ENCODE data around the gene CITED4. TPM values are rescaled to one million over a fixed set of nuclear protein-coding genes. Genes with fewer than 3 reads are reported as not detected.

Gene CITED4
- total and polyA plus RNA-seq, 2 donors (not counting 3 experiments of a cell fraction or from before 2014, with no cell fraction given), result 3.8 to 11.3 TPM

DNA sequence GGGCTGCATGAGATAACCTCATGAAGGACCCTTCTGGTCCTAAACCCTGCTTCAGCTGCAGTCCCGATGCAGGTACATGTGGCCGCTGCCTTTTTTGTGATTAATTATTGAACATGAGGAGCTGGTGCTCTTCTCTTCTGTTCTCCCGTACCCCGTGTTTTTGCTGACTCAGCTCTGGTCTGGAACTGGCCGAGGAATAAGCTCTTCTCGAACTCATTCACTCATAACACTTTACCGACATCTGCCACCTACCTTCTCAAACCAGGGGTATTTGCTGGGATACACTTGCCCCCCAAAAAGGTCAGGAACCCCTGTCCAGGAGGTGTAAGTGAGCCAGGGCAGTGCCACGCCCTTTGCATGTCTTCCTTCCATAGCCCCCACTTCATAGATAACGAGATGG lies 46.7 kb downstream of the CITED4 start:
- dilution Hi-C loops (cut with MboI; ENCODE audit: extremely low pct_ligation_motif_present, low sequenced_read_pairs), result no loop called here
- Histone ChIP-seq H2AFZ (ENCODE audit: low read depth, low read length) (no peak overlapping the region), H3K4me2 (ENCODE audit: insufficient read depth, low read length) (no peak overlapping the region), H3K9me3 (replicated peaks; ENCODE audit: control insufficient read depth, insufficient read depth, low read length) (no peaks in the 10 kb centered on the region), H3K4me1 (ENCODE audit: control insufficient read depth, extremely low read depth, insufficient read depth, low read length) (peaks cover 2% of the 10 kb centered on the region), H3K79me2 (ENCODE audit: control insufficient read depth, insufficient read depth, low read length) (no peaks in the 10 kb centered on the region), H3K36me3 (ENCODE audit: control insufficient read depth in 2 of 2, extremely low read depth in 1 of 2, insufficient read depth in 2 of 2, low read length in 2 of 2) (no peaks in the 10 kb centered on the region), H3K4me3 (replicated peaks in 1 of 3; ENCODE audit: insufficient read depth in 1 of 3, low read depth in 1 of 3, low read length in 3 of 3) (no peak overlapping the region), H4K20me1 (replicated peaks; ENCODE audit: control insufficient read depth, extremely low read depth, insufficient read depth, low read length) (no peaks in the 10 kb centered on the region), H3K27me3 (ENCODE audit: control insufficient read depth in 2 of 2, insufficient read depth in 2 of 2, low read length in 2 of 2) (peaks cover 0 to 10% of the 10 kb centered on the region in 2 experiments), H3K9ac (replicated peaks; ENCODE audit: extremely low read depth, insufficient read depth, low read length) (no peak overlapping the region), H3K9me1 (replicated peaks; ENCODE audit: control insufficient read depth, extremely low read depth, insufficient read depth, low read length) (no peaks in the 10 kb centered on the region), H3K27ac (ENCODE audit: insufficient read depth, low read depth, low read length) (no peak overlapping the region)
- no peak for DNase-seq (ENCODE audit: low read depth, low spot score)
- TF ChIP-seq JUN (IDR thresholded peaks at IDR 0.05; ENCODE audit: borderline replicate concordance, insufficient read depth, insufficient read length, low read depth) (no peak), CTCF (IDR thresholded peaks at IDR 0.05; ENCODE audit: extremely low read depth in 1 of 2, insufficient read depth in 1 of 2, low read depth in 1 of 2, low read length in 2 of 2) (no peak), GATA2 (IDR thresholded peaks at IDR 0.05; ENCODE audit: insufficient read depth, insufficient read length, low read depth, low read length) (no peak), POLR2A (IDR thresholded peaks at IDR 0.05; ENCODE audit: low read depth, low read length) (no peak), FOS (IDR thresholded peaks at IDR 0.05; ENCODE audit: borderline replicate concordance, insufficient read depth, low read length) (no peak), MYC (IDR thresholded peaks at IDR 0.05; ENCODE audit: low read depth, low read length) (no peak), EZH2 (IDR thresholded peaks at IDR 0.05; ENCODE audit: borderline replicate concordance, low read depth, low read length, severe bottlenecking) (no peak), POLR2AphosphoS5 (IDR thresholded peaks at IDR 0.05; ENCODE audit: insufficient read depth, low read depth, low read length) (no peak)
- TF ChIP-seq, protein P1, sequence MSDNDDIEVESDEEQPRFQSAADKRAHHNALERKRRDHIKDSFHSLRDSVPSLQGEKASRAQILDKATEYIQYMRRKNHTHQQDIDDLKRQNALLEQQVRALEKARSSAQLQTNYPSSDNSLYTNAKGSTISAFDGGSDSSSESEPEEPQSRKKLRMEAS (IDR thresholded peaks at IDR 0.05; ENCODE audit: insufficient read depth, insufficient read length), result no peak
- intact Hi-C loops (cut with micrococcal nuclease), result no loop called here
- POLR2A ChIA-PET, result no interaction called here
- BruUV-seq (replicated peaks), result no TSS peak
- CTCF ChIA-PET, result interaction anchor here (1.0 to 1.4 kb wide), 6 partner anchors 9 to 138 kb away, joined by 3 to 5 read pairs (median 4); no protein-coding TSS in a partner anchor
- FAIRE-seq, result no peak

Other genes with a start within 250 kb of the CITED4 start
- gene RIMS3, start 196.7 kb downstream of the CITED4 start, total RNA-seq, result 0.14 and 0.15 TPM in 2 replicates
- gene RIMS3, start 196.7 kb downstream of the CITED4 start, polyA plus RNA-seq, result 0.08 and 0.14 TPM in 2 replicates
- 44.0 and 51.1 TPM in 2 replicates for gene NFYC, start 170.7 kb downstream of the CITED4 start, total RNA-seq
- gene NFYC, start 170.7 kb downstream of the CITED4 start, polyA plus RNA-seq, result 81.7 and 91.7 TPM in 2 replicates
- 0.07 and 0.23 TPM in 2 replicates for gene KCNQ4, start 78.6 kb downstream of the CITED4 start, total RNA-seq
- gene KCNQ4, start 78.6 kb downstream of the CITED4 start, polyA plus RNA-seq, result 0.06 TPM in 2 replicates
- gene CTPS1, start 117.3 kb upstream of the CITED4 start, total RNA-seq, result 63.8 and 65.8 TPM in 2 replicates
- gene CTPS1, start 117.3 kb upstream of the CITED4 start, polyA plus RNA-seq, result 19.2 and 24.9 TPM in 2 replicates
- 0.29 and 0.39 TPM in 2 replicates for gene SLFNL1, start 159.4 kb upstream of the CITED4 start, total RNA-seq
- 0.14 and 0.25 TPM in 2 replicates for gene SLFNL1, start 159.4 kb upstream of the CITED4 start, polyA plus RNA-seq